Endothelial cell (in vitro differentiated cells): ENCODE data around the gene CRTAC1. TPM values are rescaled to one million over a fixed set of nuclear protein-coding genes. Genes with fewer than 3 reads are reported as not detected.

Experiments used
- DNase-seq: peaks from one replicate; pipeline ENCODE4 v3.0.0; 2021; ENCODE audit warnings: low spot score
- H3K27ac Mint-ChIP-seq: one replicate; pipeline ENCODE4 v1.8.0; 2021; ENCODE audit warnings: mixed read lengths, inconsistent platforms; ENCODE audit not compliant: unreplicated experiment
- H3K27me3 Mint-ChIP-seq: one replicate; pipeline ENCODE4 v1.8.0; 2021; ENCODE audit warnings: mild to moderate bottlenecking, moderate library complexity, mixed read lengths, inconsistent platforms; ENCODE audit not compliant: unreplicated experiment
- H3K36me3 Mint-ChIP-seq: one replicate; pipeline ENCODE4 v1.8.0; 2021; ENCODE audit warnings: mild to moderate bottlenecking, low read depth, mixed read lengths, inconsistent platforms; ENCODE audit not compliant: unreplicated experiment
- H3K4me1 Mint-ChIP-seq: one replicate; pipeline ENCODE4 v1.8.0; 2021; ENCODE audit warnings: mild to moderate bottlenecking, mixed read lengths, inconsistent platforms; ENCODE audit not compliant: unreplicated experiment
- H3K4me3 Mint-ChIP-seq: one replicate; pipeline ENCODE4 v1.8.0; 2021; ENCODE audit warnings: mild to moderate bottlenecking, mixed read lengths, inconsistent platforms; ENCODE audit not compliant: unreplicated experiment
- H3K9me3 Mint-ChIP-seq: one replicate; pipeline ENCODE4 v1.8.0; 2021; ENCODE audit warnings: mixed read lengths, inconsistent platforms; ENCODE audit not compliant: unreplicated experiment
- total RNA-seq: library from RNA; stranded (reverse); fragmentation: NEBNext Ultra II Directional; extraction: Animal tissue kit (Norgen Biotek cat#: 25700); gene quantifications from one replicate; pipeline ENCODE4 v1.2.1, GENCODE V29; 2021; ENCODE audit not compliant: unreplicated experiment
- TF ChIP-seq, protein P1 (sequence below): fragments of 200-600 bp; sonication (generic); IDR thresholded peaks from one replicate; pipeline ENCODE4 v1.5.0; 2021; ENCODE audit warnings: antibody characterized with exemption; ENCODE audit not compliant: unreplicated experiment

Gene CRTAC1
- total RNA-seq, 1 donor from 2014 or later = 37.3 TPM

DNA sequence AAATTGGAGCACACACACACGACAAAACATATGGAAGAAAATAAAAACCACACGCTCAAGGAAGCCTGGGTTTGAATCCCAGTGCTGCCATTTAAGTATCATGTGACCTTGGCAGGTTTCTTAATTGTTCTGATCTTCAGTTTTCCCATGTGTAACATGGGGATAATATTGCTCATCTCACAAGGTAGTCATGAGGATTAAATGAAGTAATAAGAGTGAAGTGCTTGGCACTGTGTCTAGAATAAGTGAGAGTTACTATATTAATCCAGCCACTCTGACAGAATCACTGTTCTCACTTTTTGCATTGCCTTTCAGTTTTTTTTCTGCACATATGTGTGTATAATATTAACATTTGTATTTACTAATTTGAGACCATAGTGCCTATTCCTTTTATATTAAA, 137.5 kb downstream of the CRTAC1 start:
- no peaks in the 10 kb centered on the region for H3K9me3 Mint-ChIP-seq
- H3K4me1 Mint-ChIP-seq = peaks cover 5% of the 10 kb centered on the region
- peaks cover 2% of the 10 kb centered on the region for H3K27me3 Mint-ChIP-seq
- TF ChIP-seq, protein P1, sequence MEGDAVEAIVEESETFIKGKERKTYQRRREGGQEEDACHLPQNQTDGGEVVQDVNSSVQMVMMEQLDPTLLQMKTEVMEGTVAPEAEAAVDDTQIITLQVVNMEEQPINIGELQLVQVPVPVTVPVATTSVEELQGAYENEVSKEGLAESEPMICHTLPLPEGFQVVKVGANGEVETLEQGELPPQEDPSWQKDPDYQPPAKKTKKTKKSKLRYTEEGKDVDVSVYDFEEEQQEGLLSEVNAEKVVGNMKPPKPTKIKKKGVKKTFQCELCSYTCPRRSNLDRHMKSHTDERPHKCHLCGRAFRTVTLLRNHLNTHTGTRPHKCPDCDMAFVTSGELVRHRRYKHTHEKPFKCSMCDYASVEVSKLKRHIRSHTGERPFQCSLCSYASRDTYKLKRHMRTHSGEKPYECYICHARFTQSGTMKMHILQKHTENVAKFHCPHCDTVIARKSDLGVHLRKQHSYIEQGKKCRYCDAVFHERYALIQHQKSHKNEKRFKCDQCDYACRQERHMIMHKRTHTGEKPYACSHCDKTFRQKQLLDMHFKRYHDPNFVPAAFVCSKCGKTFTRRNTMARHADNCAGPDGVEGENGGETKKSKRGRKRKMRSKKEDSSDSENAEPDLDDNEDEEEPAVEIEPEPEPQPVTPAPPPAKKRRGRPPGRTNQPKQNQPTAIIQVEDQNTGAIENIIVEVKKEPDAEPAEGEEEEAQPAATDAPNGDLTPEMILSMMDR = no peak
- H3K27ac Mint-ChIP-seq = no peak overlapping the region
- H3K4me3 Mint-ChIP-seq = no peak overlapping the region
- no peaks in the 10 kb centered on the region for H3K36me3 Mint-ChIP-seq
- no peak for DNase-seq

DNA sequence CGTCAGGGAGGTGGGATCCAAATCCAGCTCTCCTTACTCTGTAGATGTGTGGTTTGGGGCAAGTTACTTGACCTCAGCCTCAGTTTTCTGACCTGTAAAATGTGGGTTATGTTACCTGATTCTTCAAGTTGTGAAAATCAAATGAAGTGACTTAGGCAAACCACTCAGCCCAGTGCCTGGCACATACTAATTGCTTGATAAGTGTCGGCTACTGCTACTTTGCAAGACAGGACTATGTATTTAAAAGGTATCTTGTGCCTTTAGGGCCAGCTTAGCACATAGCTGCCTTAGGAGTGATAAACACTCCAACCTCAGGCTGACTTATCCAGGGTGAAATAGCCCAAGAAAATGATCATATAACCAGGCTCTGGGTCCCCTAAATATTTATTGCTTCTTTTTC, 137.9 kb downstream of the CRTAC1 start:
- TF ChIP-seq, protein P1 = no peak
- DNase-seq = no peak
- Mint-ChIP-seq H3K27me3 (peaks cover 3% of the 10 kb centered on the region), H3K36me3 (no peaks in the 10 kb centered on the region), H3K4me1 (peaks cover 5% of the 10 kb centered on the region), H3K9me3 (no peaks in the 10 kb centered on the region), H3K27ac (no peak overlapping the region), H3K4me3 (no peak overlapping the region)

DNA sequence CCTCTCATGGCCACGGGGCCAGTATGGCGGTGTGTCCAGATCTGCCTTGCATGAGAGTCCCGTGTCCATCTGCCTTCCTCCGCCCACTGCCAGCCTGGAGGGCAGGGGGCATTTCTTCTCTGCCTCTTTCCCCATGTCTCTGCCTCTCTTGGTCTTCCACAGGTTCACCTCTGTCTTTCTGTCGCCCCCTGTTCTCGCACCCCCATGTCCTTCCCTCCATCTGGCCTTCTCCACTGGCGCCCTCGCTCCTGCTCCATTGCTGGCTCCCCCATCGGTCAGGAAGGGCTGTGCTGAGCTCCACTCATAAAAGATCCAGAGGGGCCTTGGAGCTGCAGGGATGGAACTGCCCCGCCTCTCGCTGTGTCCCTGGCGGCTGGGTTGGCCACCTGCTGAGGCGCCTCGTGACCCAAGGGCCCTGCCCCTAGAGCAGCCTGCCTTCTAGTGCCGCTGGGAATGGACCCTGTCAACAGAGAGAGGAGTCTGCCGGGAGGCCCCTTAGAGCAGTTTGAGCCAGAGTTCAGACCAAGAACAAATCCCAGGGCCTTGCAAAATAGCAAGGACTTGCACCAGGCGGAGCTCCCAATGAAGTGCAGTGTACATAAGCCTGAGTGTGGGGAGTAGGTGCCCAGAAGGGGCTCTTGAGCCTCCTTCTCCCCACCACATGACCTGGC, 138.8 kb downstream of the CRTAC1 start:
- TF ChIP-seq, protein P1 = no peak
- H3K9me3 Mint-ChIP-seq = no peaks in the 10 kb centered on the region
- peaks cover 3% of the 10 kb centered on the region for H3K27me3 Mint-ChIP-seq
- no peak overlapping the region for H3K4me3 Mint-ChIP-seq
- no peaks in the 10 kb centered on the region for H3K36me3 Mint-ChIP-seq
- no peak overlapping the region for H3K27ac Mint-ChIP-seq
- H3K4me1 Mint-ChIP-seq = peaks cover 5% of the 10 kb centered on the region
- no peak for DNase-seq

DNA sequence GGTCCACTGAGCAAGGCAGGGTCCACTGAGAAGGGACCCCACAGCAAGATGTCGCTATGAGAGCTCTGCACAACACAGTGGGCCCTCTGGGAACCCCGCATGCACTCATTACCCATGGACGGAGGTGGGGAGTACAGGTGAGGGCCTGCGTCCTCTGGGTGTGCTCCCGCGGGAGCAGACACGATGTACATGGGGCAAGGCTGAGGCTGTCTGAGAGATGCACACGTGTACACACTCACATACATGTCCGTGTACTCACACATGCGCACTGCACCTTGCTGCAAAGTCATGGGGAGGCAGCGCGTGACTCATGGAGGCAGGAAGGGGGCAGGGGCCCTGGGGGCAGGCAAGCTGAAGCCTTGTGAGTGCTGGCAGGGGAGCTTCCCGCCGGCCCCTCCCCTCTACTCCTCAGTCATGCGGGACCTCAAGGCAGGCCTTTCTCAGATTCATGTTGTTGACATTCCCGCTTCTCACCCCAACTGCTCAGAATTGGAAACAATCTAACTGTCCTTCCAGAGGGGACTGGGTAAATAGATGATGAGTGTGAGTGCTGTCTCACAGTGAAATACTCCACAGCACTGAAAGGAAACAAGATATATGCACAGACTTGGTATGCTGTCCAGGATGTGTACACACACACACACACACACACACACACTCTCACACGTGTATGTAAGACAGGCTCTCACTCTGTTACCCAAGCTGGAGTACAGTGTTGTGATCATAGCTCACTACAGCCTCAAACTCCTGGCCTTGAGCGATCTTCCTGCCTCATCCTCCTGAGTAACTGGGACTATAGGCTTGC, 140.8 kb downstream of the CRTAC1 start:
- no peaks in the 10 kb centered on the region for H3K4me1 Mint-ChIP-seq
- H3K27ac Mint-ChIP-seq = no peak overlapping the region
- peaks cover 3% of the 10 kb centered on the region for H3K27me3 Mint-ChIP-seq
- H3K9me3 Mint-ChIP-seq = no peaks in the 10 kb centered on the region
- TF ChIP-seq, protein P1 = no peak
- no peaks in the 10 kb centered on the region for H3K36me3 Mint-ChIP-seq
- H3K4me3 Mint-ChIP-seq = no peak overlapping the region
- DNase-seq = no peak
